Stimulated activated CD8-positive, alpha-beta memory T cell treated with anti-CD3 and anti-CD28 coated beads, Interleukin-15, amount 100 ng/mL, for 1 hour (primary cell): ENCODE data around the gene VIP.
"Not testable (repeated sequence)": the region's sequence is repeated elsewhere in the genome, so short reads cannot be mapped to it uniquely, and the experiment has no call there.

Experiments
- DNase-seq: peaks from one replicate; pipeline ENCODE4 v3.0.0-alpha.2; 2020; ENCODE audit warnings: low read depth

VIP gene

GRCh38 chr6:152750694-152751093, at the start of gene VIP:
Gene VIP (plus strand): TSS chr6:152750797. CDS start chr6:152752178, 1,381 bp downstream.
- no peak for DNase-seq

- no peak for DNase-seq
Measured at GRCh38 chr6:152701081-152701862, 49.3 kb upstream of the VIP start.

- no peak for DNase-seq
Measured at GRCh38 chr6:152701863-152702401, 48.7 kb upstream of the VIP start.

GRCh38 chr6:152703750-152704149, 46.8 kb upstream of the VIP start:
- DNase-seq, result not testable (repeated sequence)

- DNase-seq, result no peak
Measured at GRCh38 chr6:152705327-152705726, 45.3 kb upstream of the VIP start.

GRCh38 chr6:152716322-152716721, 34.3 kb upstream of the VIP start:
- no peak for DNase-seq

GRCh38 chr6:152720974-152721373, 29.6 kb upstream of the VIP start:
- DNase-seq, result no peak

GRCh38 chr6:152721956-152722355, 28.6 kb upstream of the VIP start:
- DNase-seq, result no peak

GRCh38 chr6:152723398-152723797, 27.2 kb upstream of the VIP start:
- DNase-seq, result no peak

- no peak for DNase-seq
Measured at GRCh38 chr6:152726313-152726712, 24.3 kb upstream of the VIP start.

- no peak for DNase-seq
Measured at GRCh38 chr6:152727507-152727906, 23.1 kb upstream of the VIP start.

GRCh38 chr6:152734630-152735029, 16.0 kb upstream of the VIP start:
- DNase-seq, result no peak

- DNase-seq, result no peak
Measured at GRCh38 chr6:152736687-152737273, 13.8 kb upstream of the VIP start.

GRCh38 chr6:152745509-152746171, 5.0 kb upstream of the VIP start:
- DNase-seq, result no peak

- no peak for DNase-seq
Measured at GRCh38 chr6:152746172-152746553, 4.4 kb upstream of the VIP start.

- DNase-seq, result no peak
Measured at GRCh38 chr6:152748843-152749242, 1.8 kb upstream of the VIP start.

GRCh38 chr6:152749336-152749735, 1.3 kb upstream of the VIP start:
- no peak for DNase-seq

- DNase-seq, result no peak
Measured at GRCh38 chr6:152765331-152765730, 14.7 kb downstream of the VIP start.

- DNase-seq, result no peak
Measured at GRCh38 chr6:152769159-152769558, 18.6 kb downstream of the VIP start.

GRCh38 chr6:152769993-152770392, 19.4 kb downstream of the VIP start:
- DNase-seq, result no peak

GRCh38 chr6:152771061-152771687, 20.6 kb downstream of the VIP start:
- DNase-seq, result no peak

- DNase-seq, result no peak
Measured at GRCh38 chr6:152775428-152775827, 24.8 kb downstream of the VIP start.

GRCh38 chr6:152776833-152777232, 26.2 kb downstream of the VIP start:
- no peak for DNase-seq
